ENCODE measurements around the gene ZSCAN5A.

ZSCAN5A gene

GRCh38 chr19:56301155-56301554 lies 13.5 kb downstream of the ZSCAN5A start:
- H3K9me3 ChIP-seq (ENCODE audit: control insufficient read depth in 2 of 2, low read length in 2 of 2): no peaks in the 10 kb centered on the region
- H3K27ac ChIP-seq (ENCODE audit: low read length): no peak overlapping the region
- H3K27me3 ChIP-seq (ENCODE audit: control insufficient read depth in 1 of 2, insufficient read depth in 2 of 2, low read length in 2 of 2): no peaks in the 10 kb centered on the region
- no peak overlapping the region for H3K4me3 ChIP-seq (ENCODE audit: low read length in 2 of 2)
- no peaks in the 10 kb centered on the region for H3K4me1 ChIP-seq (ENCODE audit: control insufficient read depth, insufficient read depth, low read length)
- no peak overlapping the region for H3K9ac ChIP-seq (ENCODE audit: low read length in 2 of 2)
- peaks cover 0 to 13% of the 10 kb centered on the region in 2 donors for H3K36me3 ChIP-seq (ENCODE audit: control insufficient read depth in 2 of 2, insufficient read depth in 2 of 2, low read length in 2 of 2)

GRCh38 chr19:56299688-56300087 lies 15.0 kb downstream of the ZSCAN5A start:
- no peaks in the 10 kb centered on the region for H3K4me1 ChIP-seq (ENCODE audit: control insufficient read depth, insufficient read depth, low read length)

DNA sequence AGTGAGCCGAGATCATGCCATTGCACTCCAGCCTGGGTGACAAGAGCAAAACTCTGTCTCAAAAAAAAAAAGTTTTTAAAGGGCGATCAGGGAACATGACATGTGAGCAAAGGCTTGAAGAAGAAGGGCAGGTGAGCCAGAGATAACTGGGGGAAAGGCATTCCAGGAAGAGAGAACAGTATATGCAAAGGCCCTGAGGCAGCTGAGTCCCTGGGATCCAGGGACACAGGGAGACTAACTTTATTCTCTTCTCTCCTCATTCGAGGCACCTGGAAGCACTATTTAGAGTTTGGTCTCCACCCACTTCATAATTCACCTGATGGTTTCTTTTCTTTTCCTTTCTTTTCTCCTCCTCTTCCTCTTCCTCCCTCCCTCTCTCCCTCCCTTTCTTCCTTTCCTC lies 17.6 kb downstream of the ZSCAN5A start:
- Histone ChIP-seq H3K36me3 (ENCODE audit: control insufficient read depth in 2 of 2, insufficient read depth in 2 of 2, low read length in 2 of 2) (peaks cover 6 to 11% of the 10 kb centered on the region in 2 donors), H3K9ac (ENCODE audit: low read length in 2 of 2) (no peak overlapping the region), H3K27ac (ENCODE audit: low read length) (no peak overlapping the region), H3K4me3 (ENCODE audit: low read length in 2 of 2) (no peak overlapping the region), H3K4me1 (ENCODE audit: control insufficient read depth, insufficient read depth, low read length) (no peaks in the 10 kb centered on the region), H3K9me3 (ENCODE audit: control insufficient read depth in 2 of 2, low read length in 2 of 2) (no peaks in the 10 kb centered on the region), H3K27me3 (ENCODE audit: control insufficient read depth in 1 of 2, insufficient read depth in 2 of 2, low read length in 2 of 2) (no peaks in the 10 kb centered on the region)

More at GRCh38 chr19:56299688-56300087, 15.0 kb downstream of the ZSCAN5A start:
- no peak overlapping the region for H3K27ac ChIP-seq (ENCODE audit: low read length)
- no peak overlapping the region for H3K4me3 ChIP-seq (ENCODE audit: low read length in 2 of 2)
- H3K36me3 ChIP-seq (ENCODE audit: control insufficient read depth in 2 of 2, insufficient read depth in 2 of 2, low read length in 2 of 2): peaks cover 0 to 14% of the 10 kb centered on the region in 2 donors
- H3K27me3 ChIP-seq (ENCODE audit: control insufficient read depth in 1 of 2, insufficient read depth in 2 of 2, low read length in 2 of 2): no peaks in the 10 kb centered on the region
- H3K9me3 ChIP-seq (ENCODE audit: control insufficient read depth in 2 of 2, low read length in 2 of 2): no peaks in the 10 kb centered on the region
- H3K9ac ChIP-seq (ENCODE audit: low read length in 2 of 2): no peak overlapping the region

DNA sequence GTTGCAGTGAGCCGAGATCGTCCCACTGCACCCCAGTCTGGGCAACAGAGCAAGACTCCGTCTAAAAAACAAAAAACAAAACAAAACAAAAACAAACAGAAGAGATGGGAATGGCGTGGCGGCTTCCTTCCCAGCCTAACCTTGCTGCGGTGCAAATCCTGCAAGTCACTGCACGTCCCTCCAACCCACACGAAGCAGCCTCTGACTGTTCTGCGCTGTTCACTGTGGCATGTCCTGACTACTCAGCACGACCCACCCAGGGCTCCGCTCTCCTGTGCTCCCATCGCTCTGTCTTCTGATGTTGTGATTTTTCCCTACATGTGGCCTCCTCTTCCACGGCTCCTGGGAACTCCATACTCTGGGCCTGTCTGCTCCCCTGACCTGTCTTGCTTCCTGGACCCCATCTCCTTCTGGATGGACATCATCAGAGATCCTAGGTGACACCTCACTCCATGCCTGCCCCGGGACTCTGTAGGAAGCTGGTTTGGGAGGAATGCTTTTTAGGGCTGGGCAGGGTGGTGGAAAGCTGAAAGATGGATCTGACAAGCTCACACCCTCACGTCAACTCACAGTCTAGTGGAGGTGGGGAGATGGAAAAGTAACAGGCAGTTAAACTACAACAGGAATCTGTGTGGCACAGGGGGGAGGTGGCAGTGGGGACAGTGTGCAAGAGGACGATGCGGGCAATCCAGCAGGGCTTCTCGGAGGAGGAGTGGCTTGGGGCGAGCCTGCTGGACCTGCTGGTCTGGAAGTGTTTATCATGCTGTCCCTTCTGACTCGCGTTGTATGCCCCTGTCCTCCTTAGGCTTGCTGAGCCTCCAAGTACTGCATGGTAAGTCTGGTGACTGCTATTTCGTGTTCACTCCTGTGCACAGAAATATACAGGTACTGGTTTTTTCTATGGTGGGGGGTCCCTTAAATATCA lies 18.8 kb downstream of the ZSCAN5A start:
- Histone ChIP-seq H3K36me3 (ENCODE audit: control insufficient read depth in 2 of 2, insufficient read depth in 2 of 2, low read length in 2 of 2) (peaks cover 8 to 13% of the 10 kb centered on the region in 2 donors), H3K4me3 (ENCODE audit: low read length in 2 of 2) (no peak overlapping the region), H3K27ac (ENCODE audit: low read length) (no peak overlapping the region), H3K9ac (ENCODE audit: low read length in 2 of 2) (no peak overlapping the region), H3K4me1 (ENCODE audit: control insufficient read depth, insufficient read depth, low read length) (no peaks in the 10 kb centered on the region), H3K27me3 (ENCODE audit: control insufficient read depth in 1 of 2, insufficient read depth in 2 of 2, low read length in 2 of 2) (no peaks in the 10 kb centered on the region), H3K9me3 (ENCODE audit: control insufficient read depth in 2 of 2, low read length in 2 of 2) (no peaks in the 10 kb centered on the region)

DNA sequence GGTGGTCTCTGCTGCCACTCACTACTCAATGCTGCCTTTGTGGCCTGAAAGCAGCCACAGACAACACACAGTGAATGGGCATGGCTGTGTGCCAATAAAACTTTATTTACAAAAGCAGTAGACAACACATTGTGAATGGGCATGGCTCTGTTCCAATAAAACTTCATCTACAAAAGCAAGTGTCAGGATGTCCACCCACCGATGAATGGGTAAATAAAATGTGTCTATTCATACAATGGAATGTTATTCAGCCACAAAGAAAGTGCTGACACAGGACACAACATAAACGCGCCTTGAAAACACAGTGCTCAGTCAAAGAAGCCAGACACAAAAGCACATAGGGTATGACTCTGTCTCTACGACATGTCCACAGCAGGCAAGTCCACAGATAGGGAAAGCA lies 20.1 kb downstream of the ZSCAN5A start:
- Histone ChIP-seq H3K9ac (ENCODE audit: low read length in 2 of 2) (no peak overlapping the region), H3K4me1 (ENCODE audit: control insufficient read depth, insufficient read depth, low read length) (no peaks in the 10 kb centered on the region), H3K27me3 (ENCODE audit: control insufficient read depth in 1 of 2, insufficient read depth in 2 of 2, low read length in 2 of 2) (no peaks in the 10 kb centered on the region), H3K4me3 (ENCODE audit: low read length in 2 of 2) (no peak overlapping the region), H3K9me3 (ENCODE audit: control insufficient read depth in 2 of 2, low read length in 2 of 2) (no peaks in the 10 kb centered on the region), H3K36me3 (ENCODE audit: control insufficient read depth in 2 of 2, insufficient read depth in 2 of 2, low read length in 2 of 2) (peaks cover 8 to 13% of the 10 kb centered on the region in 2 donors), H3K27ac (ENCODE audit: low read length) (no peak overlapping the region)

GRCh38 chr19:56291867-56292266 lies 22.8 kb downstream of the ZSCAN5A start:
- Histone ChIP-seq H3K36me3 (ENCODE audit: control insufficient read depth in 2 of 2, insufficient read depth in 2 of 2, low read length in 2 of 2) (peaks cover 8 to 10% of the 10 kb centered on the region in 2 donors), H3K9ac (ENCODE audit: low read length in 2 of 2) (no peak overlapping the region), H3K27ac (ENCODE audit: low read length) (no peak overlapping the region), H3K4me3 (ENCODE audit: low read length in 2 of 2) (no peak overlapping the region), H3K4me1 (ENCODE audit: control insufficient read depth, insufficient read depth, low read length) (no peaks in the 10 kb centered on the region), H3K27me3 (ENCODE audit: control insufficient read depth in 1 of 2, insufficient read depth in 2 of 2, low read length in 2 of 2) (no peaks in the 10 kb centered on the region), H3K9me3 (ENCODE audit: control insufficient read depth in 2 of 2, low read length in 2 of 2) (peaks cover 0 to 2% of the 10 kb centered on the region in 2 donors)

DNA sequence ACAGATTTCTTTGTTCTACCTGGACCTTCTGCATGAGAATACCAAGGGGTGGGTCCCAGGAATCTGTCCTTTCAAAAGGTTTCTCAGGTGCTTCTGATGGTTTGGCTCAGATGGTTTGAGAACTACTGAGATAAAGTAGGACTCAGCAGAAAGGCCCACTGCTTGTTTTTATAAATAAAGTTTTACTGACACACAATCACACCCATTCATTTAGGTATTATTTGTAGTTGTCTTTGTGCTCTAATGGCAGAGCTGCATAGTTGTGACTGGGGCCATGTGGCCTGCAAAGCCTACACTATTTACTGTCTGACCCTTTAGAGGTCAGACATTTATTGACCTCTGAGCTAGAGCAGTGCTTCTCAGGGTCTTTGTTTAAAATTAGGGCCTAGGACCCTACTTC lies 24.5 kb downstream of the ZSCAN5A start:
- Histone ChIP-seq H3K36me3 (ENCODE audit: control insufficient read depth in 2 of 2, insufficient read depth in 2 of 2, low read length in 2 of 2) (peaks cover 8 to 9% of the 10 kb centered on the region in 2 donors), H3K27ac (ENCODE audit: low read length) (no peak overlapping the region), H3K9me3 (ENCODE audit: control insufficient read depth in 2 of 2, low read length in 2 of 2) (peaks cover 0 to 2% of the 10 kb centered on the region in 2 donors), H3K4me1 (ENCODE audit: control insufficient read depth, insufficient read depth, low read length) (no peaks in the 10 kb centered on the region), H3K27me3 (ENCODE audit: control insufficient read depth in 1 of 2, insufficient read depth in 2 of 2, low read length in 2 of 2) (no peaks in the 10 kb centered on the region), H3K4me3 (ENCODE audit: low read length in 2 of 2) (no peak overlapping the region), H3K9ac (ENCODE audit: low read length in 2 of 2) (no peak overlapping the region)

DNA sequence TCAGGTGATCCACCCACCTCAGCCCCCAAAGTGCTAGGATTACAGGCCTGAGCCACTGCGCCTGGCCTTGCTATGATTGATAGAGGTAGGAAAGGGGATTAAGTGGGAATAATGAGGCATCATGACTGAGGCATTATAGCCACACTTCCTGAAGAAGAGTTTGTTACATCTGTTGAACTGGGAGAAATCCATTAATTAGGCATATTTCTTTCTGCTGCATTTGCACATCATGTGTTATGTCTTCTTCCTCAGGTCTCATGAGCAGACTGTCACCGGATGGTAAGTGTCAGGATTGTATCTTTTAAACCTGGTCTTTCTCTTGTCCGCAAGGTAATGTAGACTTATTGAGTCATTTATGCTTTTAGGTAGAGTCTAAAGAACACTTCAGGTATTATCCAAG lies 29.9 kb downstream of the ZSCAN5A start:
- Histone ChIP-seq H3K4me1 (ENCODE audit: control insufficient read depth, insufficient read depth, low read length) (no peaks in the 10 kb centered on the region), H3K9ac (ENCODE audit: low read length in 2 of 2) (no peak overlapping the region), H3K4me3 (ENCODE audit: low read length in 2 of 2) (no peak overlapping the region), H3K36me3 (ENCODE audit: control insufficient read depth in 2 of 2, insufficient read depth in 2 of 2, low read length in 2 of 2) (peaks cover 0 to 2% of the 10 kb centered on the region in 2 donors), H3K27me3 (ENCODE audit: control insufficient read depth in 1 of 2, insufficient read depth in 2 of 2, low read length in 2 of 2) (no peaks in the 10 kb centered on the region), H3K27ac (ENCODE audit: low read length) (no peak overlapping the region), H3K9me3 (ENCODE audit: control insufficient read depth in 2 of 2, low read length in 2 of 2) (peaks cover 0 to 2% of the 10 kb centered on the region in 2 donors)

DNA sequence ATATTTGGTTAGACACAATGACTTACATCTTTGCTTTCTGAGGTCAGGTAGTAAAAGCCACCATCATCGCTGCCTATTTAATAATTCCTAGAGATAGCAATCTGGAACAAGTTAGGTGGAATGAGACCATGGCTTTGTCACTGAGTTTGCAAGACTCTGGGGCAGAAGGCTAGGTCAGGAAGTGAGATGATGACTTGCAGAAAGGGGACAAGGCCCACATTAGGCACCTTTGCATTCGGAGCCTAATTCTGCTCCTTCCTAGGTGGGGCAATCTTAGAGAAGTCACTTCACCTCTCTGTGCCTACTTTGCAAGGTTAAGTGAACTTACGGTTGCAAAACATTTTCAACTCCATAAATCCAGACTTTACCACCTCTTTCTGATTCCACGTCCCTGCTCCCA lies 31.8 kb downstream of the ZSCAN5A start:
- H3K27me3 ChIP-seq (ENCODE audit: control insufficient read depth in 1 of 2, insufficient read depth in 2 of 2, low read length in 2 of 2): no peaks in the 10 kb centered on the region
- H3K4me3 ChIP-seq (ENCODE audit: low read length in 2 of 2): no peak overlapping the region
- no peaks in the 10 kb centered on the region for H3K9me3 ChIP-seq (ENCODE audit: control insufficient read depth in 2 of 2, low read length in 2 of 2)
- H3K27ac ChIP-seq (ENCODE audit: low read length): no peak overlapping the region
- peaks cover 0 to 2% of the 10 kb centered on the region in 2 donors for H3K36me3 ChIP-seq (ENCODE audit: control insufficient read depth in 2 of 2, insufficient read depth in 2 of 2, low read length in 2 of 2)
- H3K4me1 ChIP-seq (ENCODE audit: control insufficient read depth, insufficient read depth, low read length): no peaks in the 10 kb centered on the region
- no peak overlapping the region for H3K9ac ChIP-seq (ENCODE audit: low read length in 2 of 2)

DNA sequence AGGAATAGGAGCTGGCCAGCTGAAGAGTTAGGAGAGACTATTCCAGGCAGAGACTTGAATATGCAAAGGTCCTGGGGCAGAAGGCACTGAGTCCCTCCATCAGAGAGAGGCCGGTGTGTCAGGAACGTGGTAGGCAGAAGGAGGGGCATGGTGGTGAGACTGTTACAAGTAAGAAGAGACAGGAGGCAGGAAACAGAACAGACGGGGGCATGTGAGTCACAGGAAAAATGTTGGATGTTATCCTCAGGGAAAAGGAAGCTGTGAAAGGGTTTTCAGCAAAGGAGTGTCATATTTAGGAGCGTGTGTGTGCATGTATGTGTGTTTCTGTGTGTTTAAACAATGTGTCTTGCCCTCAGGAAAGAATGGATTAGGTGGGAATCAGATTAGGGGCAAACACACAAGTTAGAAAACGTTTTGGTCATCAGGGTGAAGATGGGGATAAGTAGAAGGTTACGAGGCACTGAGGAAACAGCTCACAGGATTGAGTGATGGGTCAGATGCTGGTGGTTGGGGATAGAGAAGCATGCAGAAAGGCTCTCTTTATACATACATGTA lies 41.0 kb downstream of the ZSCAN5A start:
- Histone ChIP-seq H3K27me3 (ENCODE audit: control insufficient read depth in 1 of 2, insufficient read depth in 2 of 2, low read length in 2 of 2) (no peaks in the 10 kb centered on the region), H3K36me3 (ENCODE audit: control insufficient read depth in 2 of 2, insufficient read depth in 2 of 2, low read length in 2 of 2) (no peaks in the 10 kb centered on the region), H3K9me3 (ENCODE audit: control insufficient read depth in 2 of 2, low read length in 2 of 2) (peaks cover 0 to 2% of the 10 kb centered on the region in 2 donors), H3K27ac (ENCODE audit: low read length) (no peak overlapping the region), H3K9ac (ENCODE audit: low read length in 2 of 2) (no peak overlapping the region), H3K4me1 (ENCODE audit: control insufficient read depth, insufficient read depth, low read length) (no peaks in the 10 kb centered on the region), H3K4me3 (ENCODE audit: low read length in 2 of 2) (no peak overlapping the region)
